Central memory CD4-positive, alpha-beta T cell (primary cell): Measurements from ENCODE around the gene PTDSS2.

Experiments used
- DNase-seq: peaks from one replicate; pipeline ENCODE4 v3.0.0; 2022

PTDSS2 gene

GRCh38 chr11:494761-495536, 44.9 kb downstream of the PTDSS2 start:
- no peak for DNase-seq

DNA sequence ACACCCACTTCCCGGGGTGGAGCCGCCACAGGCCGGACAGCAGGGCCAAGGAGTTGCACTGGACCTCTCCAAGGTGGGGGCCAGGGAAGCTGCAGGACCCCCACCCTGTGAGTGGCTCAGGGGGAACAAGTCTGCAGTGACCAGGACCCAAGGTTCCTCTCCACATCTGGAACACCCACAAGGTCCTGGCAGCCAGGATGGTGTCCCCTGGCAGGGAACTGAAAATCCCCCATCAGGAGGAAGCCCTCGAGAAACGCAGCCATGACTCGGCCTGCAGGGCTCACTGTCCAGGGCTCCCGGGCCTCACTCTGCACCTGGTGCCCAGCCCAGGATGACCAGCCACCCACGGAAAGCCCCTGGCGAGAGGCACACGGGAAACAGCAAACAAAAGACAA, 45.5 kb downstream of the PTDSS2 start:
- DNase-seq: no peak

- no peak for DNase-seq
Observed at GRCh38 chr11:496834-497564, 46.9 kb downstream of the PTDSS2 start.

GRCh38 chr11:497565-498296, 47.7 kb downstream of the PTDSS2 start:
- no peak for DNase-seq

DNA sequence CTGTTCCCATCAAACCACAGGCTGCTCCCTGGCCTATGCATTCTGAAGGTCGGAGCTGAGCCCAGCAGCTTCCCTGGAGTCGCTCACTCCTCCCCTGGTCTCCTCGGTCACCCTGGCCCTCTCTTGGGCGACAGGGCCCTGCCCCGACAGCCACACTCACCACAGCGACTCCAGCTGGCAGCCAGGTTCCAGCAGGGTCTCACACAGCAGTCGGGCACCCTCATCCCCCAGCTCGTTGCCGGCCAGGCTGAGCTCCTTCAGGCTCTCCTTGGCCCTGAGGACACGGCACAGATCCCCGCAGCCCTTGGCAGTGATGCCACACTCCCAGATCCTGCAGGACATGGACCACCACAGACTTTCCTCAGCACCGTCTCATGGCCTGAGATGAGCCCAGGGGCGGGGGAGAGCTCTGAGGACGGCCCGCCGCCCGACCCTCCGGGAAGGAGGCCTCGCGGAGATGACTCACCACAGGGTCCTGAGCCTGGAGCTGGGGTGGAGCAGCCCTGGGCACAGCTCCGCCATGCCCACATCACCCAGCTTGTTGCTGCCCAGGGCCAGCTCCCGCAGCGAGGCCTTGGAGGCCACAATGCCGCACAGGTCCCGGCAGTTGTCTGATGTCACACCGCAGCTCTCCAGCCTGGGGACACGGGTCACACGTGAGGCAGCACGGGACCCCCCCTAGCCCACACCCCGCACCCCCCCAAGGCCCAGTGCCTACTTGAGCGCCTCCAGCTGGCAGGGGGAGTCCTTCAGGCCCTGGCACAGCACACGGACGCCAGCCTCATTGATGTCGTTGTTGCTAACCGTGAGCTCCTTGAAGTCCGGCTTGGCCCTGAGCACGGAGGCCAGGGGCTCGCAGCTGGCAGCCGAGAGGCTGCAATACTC, 48.5 kb downstream of the PTDSS2 start:
- DNase-seq: no peak

DNA sequence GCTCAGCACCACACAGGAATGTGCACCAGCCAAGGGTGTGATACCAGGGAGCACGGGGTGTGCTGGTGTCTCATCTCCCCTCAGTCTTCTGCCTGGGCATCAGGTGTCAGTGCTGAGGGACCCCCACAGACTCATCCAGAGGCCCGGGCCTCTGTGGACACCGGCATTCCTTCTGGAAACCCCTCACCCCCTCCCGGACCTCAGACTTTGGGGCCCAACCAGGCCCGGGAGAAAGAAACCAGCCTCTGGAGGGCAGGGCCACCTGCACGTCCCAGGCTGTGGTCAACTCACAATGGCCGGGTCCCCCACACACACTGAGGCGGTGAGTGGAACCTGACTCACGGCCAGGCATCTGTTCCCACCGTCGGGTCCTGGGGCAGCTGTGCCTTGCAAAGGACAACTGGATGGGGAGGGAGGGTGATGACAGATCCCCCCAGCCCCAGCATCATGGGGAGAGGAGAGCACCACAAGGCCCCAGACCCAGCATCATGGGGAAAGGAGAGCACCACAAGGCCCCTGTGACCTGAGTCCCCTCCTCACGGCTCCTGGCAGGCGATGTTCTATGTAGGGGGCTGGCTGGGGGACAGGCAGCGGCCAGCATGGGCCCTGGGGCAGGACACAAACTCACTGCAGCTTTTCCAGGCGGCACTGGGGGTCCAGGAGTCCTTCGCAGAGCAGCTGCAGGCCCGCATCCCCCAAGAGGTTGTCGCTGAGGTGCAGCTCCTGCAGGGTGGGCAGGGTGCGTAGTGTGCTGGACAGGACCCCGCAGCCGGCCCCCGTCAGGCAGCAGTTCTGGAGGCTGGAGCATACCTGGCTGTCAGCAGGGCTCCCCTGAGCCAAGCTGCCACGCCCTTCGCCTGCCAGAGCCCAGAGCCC, 49.4 kb downstream of the PTDSS2 start:
- no peak for DNase-seq

GRCh38 chr11:501001-501682, 51.1 kb downstream of the PTDSS2 start:
- DNase-seq: no peak

DNA sequence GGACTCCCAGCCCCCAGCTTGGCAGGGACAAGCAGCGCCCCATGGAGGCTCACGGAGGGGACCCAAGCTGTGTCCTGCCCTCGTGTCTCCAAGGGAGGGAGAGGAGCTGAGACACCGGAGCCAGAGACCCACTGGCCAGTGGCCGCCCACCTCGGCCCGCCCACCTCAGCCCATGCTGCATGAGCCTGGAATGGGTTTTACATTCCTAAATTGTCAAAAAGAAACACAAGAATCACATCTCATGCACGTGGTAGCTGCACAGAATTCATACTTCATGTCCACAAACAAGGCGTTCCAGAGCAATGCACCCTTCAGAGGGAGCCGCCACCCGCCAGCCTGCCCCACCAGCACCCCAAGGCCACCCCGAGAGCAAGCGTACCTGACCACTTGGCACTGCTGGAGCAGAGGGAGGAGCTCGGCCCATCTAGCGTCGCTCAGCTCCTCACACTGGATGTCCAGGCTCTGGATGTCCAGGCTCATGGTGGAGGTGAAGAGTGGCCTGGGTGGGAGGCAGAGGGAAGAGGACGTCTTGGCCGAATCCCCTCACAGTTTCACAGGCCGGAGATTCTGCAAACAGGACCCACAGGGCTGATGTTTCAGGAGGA, 51.7 kb downstream of the PTDSS2 start:
- DNase-seq: no peak

GRCh38 chr11:502288-503178, 52.5 kb downstream of the PTDSS2 start:
- DNase-seq: no peak

DNA sequence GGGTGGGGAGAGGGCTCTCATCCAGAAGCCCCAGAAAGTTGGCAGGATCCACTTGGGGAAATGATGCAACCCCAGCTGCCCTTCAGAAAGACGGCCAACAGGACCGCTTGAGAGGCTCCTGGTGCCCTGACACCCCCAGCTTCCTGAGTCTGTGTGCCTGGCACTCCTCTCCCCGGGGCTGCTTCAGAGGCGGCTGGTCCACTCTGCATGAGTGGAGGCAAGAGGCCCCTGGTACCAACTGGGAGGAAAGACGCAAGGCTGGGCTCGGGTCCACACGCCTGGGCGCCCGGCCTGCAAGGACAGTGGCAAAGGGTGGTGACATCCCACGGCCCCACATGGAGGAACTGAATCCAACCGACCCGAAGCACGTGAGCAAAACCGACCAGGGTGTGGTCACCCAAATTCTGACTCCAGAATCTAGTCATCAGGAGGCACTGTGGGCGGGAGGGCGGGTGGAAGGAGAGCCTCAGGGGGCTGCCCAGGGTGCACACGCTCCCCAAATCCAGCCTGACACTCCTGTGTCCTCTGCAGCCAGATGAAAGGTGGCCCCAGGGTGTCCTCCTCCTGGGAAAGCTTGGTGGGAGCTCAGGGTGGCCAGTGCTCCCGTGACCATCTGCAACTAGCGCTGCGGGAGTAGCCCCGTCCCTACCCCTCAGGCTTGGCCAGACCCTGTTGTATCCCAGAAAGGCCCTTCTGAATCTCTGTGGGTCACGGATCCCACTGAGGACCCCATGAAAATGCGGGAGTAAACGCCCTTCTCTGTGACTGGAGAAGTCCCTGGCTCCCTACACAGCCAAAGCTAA, 53.3 kb downstream of the PTDSS2 start:
- DNase-seq: no peak

- no peak for DNase-seq
Observed at GRCh38 chr11:504053-504993, 54.2 kb downstream of the PTDSS2 start.

- no peak for DNase-seq
Observed at GRCh38 chr11:504994-505344, 54.9 kb downstream of the PTDSS2 start.

DNA sequence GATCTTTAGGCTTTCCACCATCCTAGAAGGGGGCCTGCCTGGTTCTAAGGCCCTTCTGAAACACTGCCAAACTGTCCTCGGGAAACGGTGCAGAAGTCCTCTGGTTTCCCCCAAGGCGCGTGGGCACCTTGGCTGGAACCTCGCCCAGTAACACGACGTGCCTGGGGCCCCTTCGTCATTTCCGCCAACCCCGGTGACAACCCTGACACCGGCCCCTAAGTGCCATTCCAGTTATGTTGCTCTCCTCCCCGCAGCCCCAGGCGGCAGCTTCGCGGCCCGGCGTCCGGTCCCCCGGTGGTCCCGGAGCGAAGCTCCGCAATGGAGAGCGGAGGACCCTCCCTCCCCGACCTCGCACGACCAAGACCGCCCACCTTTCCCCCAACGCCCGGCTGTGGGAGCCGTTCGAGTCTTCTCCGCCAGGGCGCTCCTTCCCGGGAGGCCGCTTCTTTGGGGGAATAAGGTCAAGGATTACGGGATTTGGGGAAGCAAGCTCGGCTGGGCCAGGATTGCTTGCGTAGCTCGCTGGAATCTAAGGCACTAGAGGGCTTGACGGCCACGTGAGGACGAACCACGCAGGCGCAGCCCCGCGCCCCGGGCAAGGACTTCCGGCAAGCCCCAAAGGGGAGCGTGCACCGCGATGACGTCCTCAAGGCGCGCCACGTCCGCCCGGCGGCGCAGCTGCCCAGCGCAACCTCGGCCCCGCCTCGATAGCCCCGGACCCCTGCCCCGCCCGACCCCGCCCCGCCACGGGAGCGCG, 56.3 kb downstream of the PTDSS2 start:
- DNase-seq: peak; percentile 97

DNA sequence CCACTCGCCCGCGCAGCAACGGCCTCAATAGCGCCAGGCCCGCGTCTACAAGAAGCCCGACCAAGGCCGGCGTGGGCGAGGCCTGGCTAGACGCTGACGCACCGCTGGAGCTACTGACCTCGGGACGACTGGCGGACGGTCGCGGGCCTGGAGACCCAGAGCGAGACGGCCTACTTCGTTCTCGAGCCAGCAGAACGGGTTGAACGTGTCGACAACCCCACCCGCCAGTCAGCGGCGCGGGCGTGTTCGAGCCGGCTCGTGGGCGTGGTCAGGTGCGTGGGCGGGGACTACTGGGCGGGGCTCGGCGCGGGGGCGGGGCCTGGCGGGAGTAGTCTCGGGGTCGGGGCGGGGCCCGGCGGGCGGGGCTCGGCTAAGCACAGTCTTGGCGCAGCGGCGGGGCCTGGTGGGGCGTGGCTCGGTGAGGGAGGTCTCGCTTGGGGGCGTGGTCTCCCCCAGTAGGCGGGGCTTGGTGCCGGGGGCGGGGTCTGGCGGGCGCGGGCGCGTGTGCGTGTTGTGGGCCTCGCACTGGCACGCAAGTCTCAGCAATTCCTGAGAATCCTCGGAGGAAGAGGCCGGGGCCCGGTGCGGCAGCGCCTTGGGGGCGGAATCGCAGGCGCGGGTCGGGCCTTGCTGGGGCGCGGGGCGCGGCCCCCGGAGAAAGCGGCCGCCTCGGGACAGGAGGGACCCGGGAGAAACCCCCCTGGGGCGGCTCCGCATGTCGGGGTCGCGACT, 57.1 kb downstream of the PTDSS2 start, which contains the start of gene RNH1:
RNH1 (minus strand) TSS at position 248 of the 732 bp plus-strand sequence. CDS start 5,080 bp downstream, outside the sequence.
- DNase-seq: peak; percentile 96

DNA sequence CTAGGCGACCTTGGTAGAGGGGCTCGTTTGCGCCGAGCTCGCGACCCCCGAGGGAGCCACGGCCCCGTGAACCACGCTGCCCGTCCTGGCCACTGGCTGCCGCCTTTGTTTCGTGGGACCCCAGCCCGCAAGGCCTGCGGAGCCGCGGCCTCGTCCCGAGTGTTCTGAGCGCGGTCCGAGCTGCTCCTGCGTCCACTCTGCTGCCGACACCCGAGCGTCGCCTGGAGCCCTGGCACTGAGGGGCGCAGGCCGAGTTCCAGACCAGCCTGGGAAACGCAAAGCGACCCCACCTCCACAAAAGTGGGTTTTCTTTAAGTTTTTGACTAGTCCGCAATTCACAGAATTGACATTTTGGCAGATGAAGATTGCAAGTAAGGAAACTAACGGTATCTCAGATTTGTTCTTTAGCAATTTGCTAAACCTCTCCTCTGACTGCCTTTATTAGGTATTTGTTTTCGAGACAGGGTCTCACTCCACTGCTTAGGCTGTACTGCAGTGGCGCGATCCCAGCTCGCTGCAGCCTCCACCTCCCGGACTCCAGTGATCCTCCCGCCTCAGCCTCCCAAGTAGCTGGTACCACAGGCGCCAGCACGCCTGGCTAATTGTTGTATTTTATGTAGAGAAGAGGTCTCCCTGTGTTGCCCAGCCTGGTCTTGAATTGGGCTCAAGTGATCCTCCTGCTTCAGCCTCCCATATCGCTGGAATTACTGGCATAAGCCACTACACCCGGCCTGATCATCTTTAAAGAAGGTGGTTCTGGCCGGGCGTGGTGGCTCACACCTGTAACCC, 57.8 kb downstream of the PTDSS2 start:
- DNase-seq: no peak
